Measurements from ENCODE around the gene CALML3. TPM values are rescaled to one million over a fixed set of nuclear protein-coding genes. Genes with fewer than 3 reads are reported as not detected.

Gene CALML3
- total RNA-seq, 1 donor from 2014 or later: not detected

DNA sequence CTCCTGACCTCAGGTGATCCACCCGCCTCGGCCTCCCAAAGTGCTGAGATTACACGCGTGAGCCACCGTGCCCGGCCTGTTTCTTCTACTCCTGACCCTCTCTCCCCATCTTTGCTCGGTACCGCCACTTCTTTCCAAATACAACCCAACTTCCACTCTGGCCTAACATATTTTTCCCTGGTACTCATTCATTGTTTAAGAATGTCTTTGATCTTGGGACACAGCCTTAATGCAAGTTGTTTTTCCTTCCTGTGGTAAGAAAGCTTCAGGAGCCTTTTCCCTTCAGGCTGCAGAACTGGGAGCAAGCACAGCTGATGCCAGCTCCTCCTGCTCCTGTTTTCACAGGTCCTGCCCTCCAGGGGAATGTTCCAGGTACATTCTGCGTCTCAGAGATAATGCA lies 13.7 kb downstream of the CALML3 start:
- Mint-ChIP-seq H3K36me3 (ENCODE audit: low read depth) (peaks cover 8% of the 10 kb centered on the region), H3K4me3 (ENCODE audit: unreplicated experiment) (no peak overlapping the region), H3K4me1 (ENCODE audit: low read depth) (peaks cover 15% of the 10 kb centered on the region), H3K27me3 (ENCODE audit: low read depth) (peaks cover 3% of the 10 kb centered on the region), H3K9me3 (ENCODE audit: low read depth) (peaks cover 14% of the 10 kb centered on the region), H3K27ac (ENCODE audit: unreplicated experiment) (no peak overlapping the region)
- DNase-seq (ENCODE audit: low spot score): no peak
- TF ChIP-seq, protein P1, sequence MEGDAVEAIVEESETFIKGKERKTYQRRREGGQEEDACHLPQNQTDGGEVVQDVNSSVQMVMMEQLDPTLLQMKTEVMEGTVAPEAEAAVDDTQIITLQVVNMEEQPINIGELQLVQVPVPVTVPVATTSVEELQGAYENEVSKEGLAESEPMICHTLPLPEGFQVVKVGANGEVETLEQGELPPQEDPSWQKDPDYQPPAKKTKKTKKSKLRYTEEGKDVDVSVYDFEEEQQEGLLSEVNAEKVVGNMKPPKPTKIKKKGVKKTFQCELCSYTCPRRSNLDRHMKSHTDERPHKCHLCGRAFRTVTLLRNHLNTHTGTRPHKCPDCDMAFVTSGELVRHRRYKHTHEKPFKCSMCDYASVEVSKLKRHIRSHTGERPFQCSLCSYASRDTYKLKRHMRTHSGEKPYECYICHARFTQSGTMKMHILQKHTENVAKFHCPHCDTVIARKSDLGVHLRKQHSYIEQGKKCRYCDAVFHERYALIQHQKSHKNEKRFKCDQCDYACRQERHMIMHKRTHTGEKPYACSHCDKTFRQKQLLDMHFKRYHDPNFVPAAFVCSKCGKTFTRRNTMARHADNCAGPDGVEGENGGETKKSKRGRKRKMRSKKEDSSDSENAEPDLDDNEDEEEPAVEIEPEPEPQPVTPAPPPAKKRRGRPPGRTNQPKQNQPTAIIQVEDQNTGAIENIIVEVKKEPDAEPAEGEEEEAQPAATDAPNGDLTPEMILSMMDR (IDR thresholded peaks at IDR 0.05): no peak

DNA sequence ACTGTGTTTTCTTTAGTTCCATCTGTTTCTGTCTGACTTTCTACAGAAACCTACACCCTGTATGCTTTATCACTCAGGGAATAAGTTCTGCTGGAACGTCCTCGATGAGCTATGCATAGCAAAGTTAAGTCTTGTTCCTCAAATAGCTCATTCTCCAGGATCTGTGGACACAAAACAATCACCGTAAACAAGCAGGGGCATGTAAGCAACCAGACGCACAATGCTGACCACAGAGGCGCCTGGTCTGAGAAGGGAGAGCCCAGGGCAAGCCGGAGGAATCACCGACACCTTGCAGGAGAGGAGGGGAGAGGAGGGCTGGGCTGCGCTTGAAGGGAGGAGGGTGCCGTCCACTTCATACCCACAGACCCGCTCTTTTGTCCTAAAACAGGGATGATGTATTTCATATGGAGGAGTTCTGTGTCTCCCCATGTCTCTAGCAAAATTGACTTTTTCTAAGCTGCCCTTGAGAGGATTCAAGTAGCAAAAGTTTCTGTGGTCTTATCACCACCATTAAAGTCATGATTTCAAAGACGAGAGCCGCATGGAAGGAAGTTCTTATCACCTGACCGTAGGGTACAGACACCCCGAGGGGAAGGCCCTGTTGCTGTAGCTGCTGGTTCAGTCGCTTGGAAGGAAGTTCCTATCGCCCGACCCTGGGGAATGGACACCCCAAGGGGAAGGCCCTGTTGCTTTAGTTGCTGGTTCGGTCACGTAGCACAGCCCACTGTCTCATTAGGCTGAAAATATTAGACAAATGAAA lies 14.3 kb downstream of the CALML3 start:
- Mint-ChIP-seq H3K27ac (ENCODE audit: unreplicated experiment) (no peak overlapping the region), H3K4me3 (ENCODE audit: unreplicated experiment) (no peak overlapping the region), H3K36me3 (ENCODE audit: low read depth) (peaks cover 5% of the 10 kb centered on the region), H3K9me3 (ENCODE audit: low read depth) (peaks cover 18% of the 10 kb centered on the region), H3K4me1 (ENCODE audit: low read depth) (peaks cover 18% of the 10 kb centered on the region), H3K27me3 (ENCODE audit: low read depth) (peaks cover 2% of the 10 kb centered on the region)
- peak; percentile 36 for DNase-seq (ENCODE audit: low spot score)
- TF ChIP-seq, protein P1 (IDR thresholded peaks at IDR 0.05): no peak

DNA sequence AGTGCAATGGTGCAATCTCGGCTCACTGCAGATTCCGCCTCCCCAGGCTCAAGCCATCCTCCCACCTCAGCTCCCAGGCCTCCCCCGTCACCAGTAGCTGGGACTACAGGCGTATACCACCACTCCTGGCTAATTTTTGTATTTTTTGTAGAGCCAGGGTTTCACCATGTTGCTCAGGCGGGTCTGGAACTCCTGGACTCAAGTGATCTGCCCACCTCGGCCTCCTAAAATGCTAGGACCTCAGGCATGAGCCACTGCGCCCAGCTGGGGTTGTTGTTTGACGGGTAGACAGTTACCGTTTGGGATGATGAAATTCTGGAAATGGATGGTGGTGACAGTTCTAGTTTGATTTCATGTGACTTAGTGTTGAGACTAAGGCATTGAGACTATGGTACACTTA lies 15.3 kb downstream of the CALML3 start:
- H3K36me3 Mint-ChIP-seq (ENCODE audit: low read depth): peaks cover 5% of the 10 kb centered on the region
- peaks cover 2% of the 10 kb centered on the region for H3K27me3 Mint-ChIP-seq (ENCODE audit: low read depth)
- peak; percentile 51 for DNase-seq (ENCODE audit: low spot score)

DNA sequence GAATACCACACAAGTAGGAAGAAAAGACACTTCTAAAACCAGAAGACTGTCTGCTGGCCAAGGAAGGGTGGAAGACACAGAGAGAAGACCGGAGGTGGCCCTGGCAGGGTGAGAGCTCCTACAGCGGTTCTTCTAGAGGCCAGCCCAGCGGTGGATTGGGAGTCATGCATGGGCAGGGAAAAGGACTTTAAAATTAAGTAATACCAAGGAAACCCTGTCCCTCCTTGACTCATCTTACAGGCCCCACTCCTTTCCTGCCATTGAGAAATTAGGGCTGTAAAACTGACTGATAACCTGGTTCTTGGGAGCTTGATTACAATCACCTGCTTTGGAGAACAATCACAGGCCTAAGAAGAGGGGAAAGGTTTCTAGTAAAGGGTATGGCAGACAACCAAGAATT lies 16.1 kb downstream of the CALML3 start:
- Mint-ChIP-seq H3K9me3 (ENCODE audit: low read depth) (peaks cover 20% of the 10 kb centered on the region), H3K27ac (ENCODE audit: unreplicated experiment) (no peak overlapping the region), H3K36me3 (ENCODE audit: low read depth) (peaks cover 5% of the 10 kb centered on the region), H3K27me3 (ENCODE audit: low read depth) (peaks cover 2% of the 10 kb centered on the region), H3K4me1 (ENCODE audit: low read depth) (peaks cover 8% of the 10 kb centered on the region), H3K4me3 (ENCODE audit: unreplicated experiment) (no peak overlapping the region)
- peak; percentile 47 for DNase-seq (ENCODE audit: low spot score)
- TF ChIP-seq, protein P1 (IDR thresholded peaks at IDR 0.05): no peak

More for the DNA sequence above, 15.3 kb downstream of the CALML3 start:
- Mint-ChIP-seq H3K4me1 (ENCODE audit: low read depth) (peaks cover 12% of the 10 kb centered on the region), H3K27ac (ENCODE audit: unreplicated experiment) (no peak overlapping the region), H3K9me3 (ENCODE audit: low read depth) (peaks cover 20% of the 10 kb centered on the region), H3K4me3 (ENCODE audit: unreplicated experiment) (no peak overlapping the region)
- TF ChIP-seq, protein P1 (IDR thresholded peaks at IDR 0.05): no peak

DNA sequence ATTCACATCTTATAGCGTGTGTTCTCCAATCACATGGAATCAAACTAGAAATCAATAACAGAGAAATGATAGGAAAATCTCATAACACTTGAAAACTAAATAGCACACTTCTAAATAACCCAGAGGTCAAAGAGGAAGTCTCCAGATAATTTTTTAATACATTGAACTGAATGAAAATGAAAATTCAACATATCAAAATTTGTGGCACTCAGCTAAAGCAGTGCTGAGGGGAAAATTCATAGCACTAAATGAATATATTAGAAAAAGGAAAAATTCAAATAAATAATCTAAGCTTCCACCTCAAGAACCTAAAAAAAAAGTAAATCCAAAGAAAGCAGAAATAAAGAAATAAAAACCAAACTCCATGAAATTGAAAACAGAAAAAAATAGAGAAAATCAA lies 17.3 kb downstream of the CALML3 start:
- Mint-ChIP-seq H3K27me3 (ENCODE audit: low read depth) (peaks cover 2% of the 10 kb centered on the region), H3K9me3 (ENCODE audit: low read depth) (peaks cover 20% of the 10 kb centered on the region), H3K27ac (ENCODE audit: unreplicated experiment) (no peak overlapping the region), H3K4me3 (ENCODE audit: unreplicated experiment) (no peak overlapping the region), H3K4me1 (ENCODE audit: low read depth) (peaks cover 8% of the 10 kb centered on the region), H3K36me3 (ENCODE audit: low read depth) (peaks cover 5% of the 10 kb centered on the region)
- DNase-seq (ENCODE audit: low spot score): no peak
- TF ChIP-seq, protein P1 (IDR thresholded peaks at IDR 0.05): no peak
